ENCODE measurements around the gene DEGS2. TPM values are rescaled to one million over a fixed set of nuclear protein-coding genes. Genes with fewer than 3 reads are reported as not detected.

Gene DEGS2
- total and polyA plus RNA-seq, 2 donors (not counting 1 experiment from before 2014, with no cell fraction given): 0.82 to 6.4 TPM

GRCh38 chr14:100156776-100157175 lies 2.7 kb downstream of the DEGS2 start:
- H3K9ac ChIP-seq (ENCODE audit: low read length): no peak overlapping the region
- H2AFZ ChIP-seq (ENCODE audit: insufficient read depth, low read depth, low read length, poor library complexity, severe bottlenecking): no peak overlapping the region
- H3K36me3 ChIP-seq (replicated peaks in 1 of 2; ENCODE audit: control extremely low read depth in 1 of 2, control insufficient read depth in 1 of 2, extremely low read depth in 1 of 2, insufficient read depth in 2 of 2, low read length in 1 of 2): no peaks in the 10 kb centered on the region
- H3K9me3 ChIP-seq (ENCODE audit: control extremely low read depth in 1 of 3, control insufficient read depth in 2 of 3, insufficient read depth in 1 of 3, low read length in 2 of 3): peaks cover 0 to 22% (median 5%) of the 10 kb centered on the region in 3 donors
- no peak overlapping the region for H3K4me3 ChIP-seq (ENCODE audit: control extremely low read depth in 1 of 5, extremely low read depth in 1 of 5, insufficient read depth in 1 of 5, low read depth in 2 of 5, low read length in 4 of 5)
- H3K27ac ChIP-seq (ENCODE audit: low read length in 2 of 2): no peak overlapping the region
- H3K9me3 Mint-ChIP-seq (ENCODE audit: insufficient read depth): peaks cover 5% of the 10 kb centered on the region
- H3K27me3 ChIP-seq (replicated peaks in 1 of 4; ENCODE audit: control extremely low read depth in 1 of 4, control insufficient read depth in 3 of 4, insufficient read depth in 4 of 4, low read length in 3 of 4): peaks cover 0 to 6% (median 0%) of the 10 kb centered on the region in 4 experiments
- H3K4me3 Mint-ChIP-seq: no peak overlapping the region
- WGBS (ENCODE audit: insufficient coverage): 83% methylated on average over 6 of the region's 6 CpGs
- POLR2A ChIA-PET: interaction anchor here (1.0 to 1.3 kb wide), 2 partner anchors 36 to 88 kb away, joined by 3 to 6 read pairs; no protein-coding TSS in a partner anchor
- intact Hi-C loops (cut with micrococcal nuclease): loop anchor here (5.0 kb wide), 1 partner anchor 49 kb away; no protein-coding TSS in a partner anchor
- CTCF ChIA-PET: interaction anchor here (0.9 to 1.7 kb wide), 7 partner anchors 9 to 175 kb away, joined by 3 to 6 read pairs (median 5); no protein-coding TSS in a partner anchor
- peaks cover 33 to 42% of the 10 kb centered on the region in 2 donors for H3K4me1 ChIP-seq (ENCODE audit: control insufficient read depth in 2 of 2, insufficient read depth in 2 of 2, low read length in 2 of 2)
- no peaks in the 10 kb centered on the region for H4K20me1 ChIP-seq (ENCODE audit: control insufficient read depth, insufficient read depth, low read length, poor library complexity, severe bottlenecking)
- H3K4me1 Mint-ChIP-seq: peaks cover 33% of the 10 kb centered on the region
- DNase-seq (no peak), ATAC-seq (ENCODE audit: low read depth) (no peak)
- TF ChIP-seq CTCF (IDR thresholded peaks at IDR 0.05): no peak
- TF ChIP-seq EZH2 (IDR thresholded peaks at IDR 0.05; ENCODE audit: borderline replicate concordance, insufficient read depth, low read depth, low read length, poor library complexity, severe bottlenecking): no peak
- no peaks in the 10 kb centered on the region for H3K27me3 Mint-ChIP-seq
- H3K79me2 ChIP-seq (ENCODE audit: control insufficient read depth, insufficient read depth, low read length): peaks cover 5% of the 10 kb centered on the region
- H3K4me2 ChIP-seq (replicated peaks; ENCODE audit: low read depth, low read length, poor library complexity, severe bottlenecking): peak overlapping the region; percentile 99
- H3K27ac Mint-ChIP-seq: no peak overlapping the region

Measured in B cell (primary cell).